Jurkat, Clone E6-1 (cell line): Measurements from ENCODE around the gene CDKN1A.
"Not testable (repeated sequence)": the region's sequence is repeated elsewhere in the genome, so short reads cannot be mapped to it uniquely, and the experiment has no call there.

ENCODE experiments used
- DNase-seq: peaks from one replicate; pipeline ENCODE4 v3.0.0-alpha.2; 2011; ENCODE audit warnings: low read depth, low spot score
- H3K4me3 ChIP-seq: 2 replicates; pipeline ENCODE4 v1.5.1; 2011; ENCODE audit warnings: mild to moderate bottlenecking, low read length, control low read depth, moderate library complexity

The CDKN1A gene

GRCh38 chr6:36651659-36652379 is 26.7 kb upstream of the CDKN1A start:
- no peak for DNase-seq
- no peak overlapping the region for H3K4me3 ChIP-seq

GRCh38 chr6:36654469-36654868 is 24.0 kb upstream of the CDKN1A start:
- H3K4me3 ChIP-seq, DNase-seq: not testable (repeated sequence)

GRCh38 chr6:36655085-36655724 is 23.3 kb upstream of the CDKN1A start:
- no peak overlapping the region for H3K4me3 ChIP-seq
- no peak for DNase-seq

GRCh38 chr6:36656441-36656840 is 22.1 kb upstream of the CDKN1A start:
- DNase-seq, result no peak
- H3K4me3 ChIP-seq, result no peak overlapping the region

GRCh38 chr6:36657271-36657670 is 21.2 kb upstream of the CDKN1A start:
- DNase-seq, result no peak
- H3K4me3 ChIP-seq, result no peak overlapping the region

- no peak overlapping the region for H3K4me3 ChIP-seq
These were observed 20.5 kb upstream of the CDKN1A start for GRCh38 chr6:36657942-36658544.

GRCh38 chr6:36659271-36659670 is 19.2 kb upstream of the CDKN1A start:
- DNase-seq, result no peak

More at GRCh38 chr6:36657942-36658544, 20.5 kb upstream of the CDKN1A start:
- no peak for DNase-seq

GRCh38 chr6:36660771-36661471 is 17.6 kb upstream of the CDKN1A start:
- no peak for DNase-seq

More at GRCh38 chr6:36659271-36659670, 19.2 kb upstream of the CDKN1A start:
- no peak overlapping the region for H3K4me3 ChIP-seq

GRCh38 chr6:36662380-36662779 is 16.1 kb upstream of the CDKN1A start:
- DNase-seq, result no peak
- H3K4me3 ChIP-seq, result no peak overlapping the region

More at GRCh38 chr6:36660771-36661471, 17.6 kb upstream of the CDKN1A start:
- H3K4me3 ChIP-seq, result no peak overlapping the region

- DNase-seq, result peak; percentile 27
- H3K4me3 ChIP-seq, result no peak overlapping the region
These were observed 15.7 kb upstream of the CDKN1A start for GRCh38 chr6:36662827-36663256.

- DNase-seq, result no peak
- no peak overlapping the region for H3K4me3 ChIP-seq
These were observed 14.7 kb upstream of the CDKN1A start for GRCh38 chr6:36663504-36664446.

- DNase-seq, result no peak
- H3K4me3 ChIP-seq, result no peak overlapping the region
These were observed 13.3 kb upstream of the CDKN1A start for GRCh38 chr6:36665180-36665579.

GRCh38 chr6:36666287-36666686 is 12.2 kb upstream of the CDKN1A start:
- no peak for DNase-seq
- H3K4me3 ChIP-seq, result no peak overlapping the region

- H3K4me3 ChIP-seq, result no peak overlapping the region
These were observed 11.5 kb upstream of the CDKN1A start for GRCh38 chr6:36666826-36667591.

GRCh38 chr6:36668591-36668990 is 9.9 kb upstream of the CDKN1A start:
- DNase-seq, result no peak
- no peak overlapping the region for H3K4me3 ChIP-seq

More at GRCh38 chr6:36666826-36667591, 11.5 kb upstream of the CDKN1A start:
- DNase-seq, result no peak

GRCh38 chr6:36669002-36669401 is 9.5 kb upstream of the CDKN1A start:
- no peak overlapping the region for H3K4me3 ChIP-seq
- no peak for DNase-seq

- DNase-seq, result no peak
- H3K4me3 ChIP-seq, result no peak overlapping the region
These were observed 8.2 kb upstream of the CDKN1A start for GRCh38 chr6:36670271-36670670.
